HG03565 (cell line): ENCODE measurements around the gene LIN37.

Source experiments
- ATAC-seq: cut with Tn5 transposase; IDR thresholded peaks from one replicate; pipeline ENCODE4 v1.9.1; 2021; ENCODE audit warnings: mild to moderate bottlenecking, moderate library complexity; ENCODE audit not compliant: unreplicated experiment

LIN37 gene

GRCh38 chr19:35748106-35749020 lies at the start of gene LIN37:
Gene LIN37, plus strand, starts transcription at chr19:35748576. Its CDS starts 149 bp downstream, at chr19:35748725.
- ATAC-seq: peak; percentile 69

GRCh38 chr19:35702223-35703012 lies 46.0 kb upstream of the LIN37 start:
- ATAC-seq: peak; percentile 92

GRCh38 chr19:35703343-35703742 lies 45.0 kb upstream of the LIN37 start:
- no peak for ATAC-seq

- ATAC-seq: no peak
Measured at GRCh38 chr19:35704218-35704617, 44.2 kb upstream of the LIN37 start, which contains the start of gene ZBTB32. Gene ZBTB32, plus strand, starts transcription at chr19:35704558. Its CDS starts 10,069 bp downstream, at chr19:35714627.

- no peak for ATAC-seq
Measured at GRCh38 chr19:35708391-35708790, 40.0 kb upstream of the LIN37 start.

- peak; percentile 24 for ATAC-seq
Measured at GRCh38 chr19:35710784-35711723, 37.3 kb upstream of the LIN37 start.

- ATAC-seq: no peak
Measured at GRCh38 chr19:35712567-35713505, 35.5 kb upstream of the LIN37 start.

GRCh38 chr19:35713506-35713850 lies 34.9 kb upstream of the LIN37 start:
- no peak for ATAC-seq

GRCh38 chr19:35713904-35714495 lies 34.4 kb upstream of the LIN37 start:
- no peak for ATAC-seq

- no peak for ATAC-seq
Measured at GRCh38 chr19:35714601-35715354, 33.6 kb upstream of the LIN37 start.

- no peak for ATAC-seq
Measured at GRCh38 chr19:35715355-35715809, 33.0 kb upstream of the LIN37 start.

GRCh38 chr19:35715981-35716800 lies 32.2 kb upstream of the LIN37 start:
- no peak for ATAC-seq

GRCh38 chr19:35716801-35717664 lies 31.3 kb upstream of the LIN37 start:
- peak; percentile 49 for ATAC-seq

GRCh38 chr19:35717665-35718344 lies 30.6 kb upstream of the LIN37 start, which contains the start of gene KMT2B:
Gene KMT2B, plus strand, starts transcription at chr19:35718003. Its CDS starts 16 bp downstream, at chr19:35718019.
- no peak for ATAC-seq

- ATAC-seq: no peak
Measured at GRCh38 chr19:35718345-35719041, 29.9 kb upstream of the LIN37 start.
